ENCODE measurements around the gene ANKRD36.
"Not testable (repeated sequence)": the region's sequence is repeated elsewhere in the genome, so short reads cannot be mapped to it uniquely, and the experiment has no call there.

The ANKRD36 gene

GRCh38 chr2:97129090-97129489 is 16.1 kb downstream of the ANKRD36 start:
- DNase-seq: not testable (repeated sequence)

GRCh38 chr2:97144016-97144415 is 31.1 kb downstream of the ANKRD36 start:
- not testable (repeated sequence) for DNase-seq

DNA sequence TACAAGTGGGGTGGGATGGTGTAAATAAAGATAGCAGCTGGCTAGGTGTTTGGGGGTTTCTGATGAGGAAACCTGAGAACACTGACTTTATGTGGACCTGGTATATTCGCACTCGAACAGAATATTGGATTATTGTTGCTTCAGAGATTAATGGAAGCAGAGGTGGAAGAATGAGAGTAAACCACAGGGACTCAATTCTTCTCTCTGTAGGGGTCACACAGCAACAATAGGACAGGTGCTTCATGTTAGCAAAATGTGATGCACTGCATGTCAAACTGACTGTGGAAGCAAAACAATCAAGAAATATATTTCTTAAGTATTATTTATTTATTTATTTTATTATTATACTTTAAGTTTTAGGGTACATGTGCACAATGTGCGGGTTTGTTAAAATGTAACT is 53.6 kb downstream of the ANKRD36 start:
- DNase-seq: not testable (repeated sequence)

DNA sequence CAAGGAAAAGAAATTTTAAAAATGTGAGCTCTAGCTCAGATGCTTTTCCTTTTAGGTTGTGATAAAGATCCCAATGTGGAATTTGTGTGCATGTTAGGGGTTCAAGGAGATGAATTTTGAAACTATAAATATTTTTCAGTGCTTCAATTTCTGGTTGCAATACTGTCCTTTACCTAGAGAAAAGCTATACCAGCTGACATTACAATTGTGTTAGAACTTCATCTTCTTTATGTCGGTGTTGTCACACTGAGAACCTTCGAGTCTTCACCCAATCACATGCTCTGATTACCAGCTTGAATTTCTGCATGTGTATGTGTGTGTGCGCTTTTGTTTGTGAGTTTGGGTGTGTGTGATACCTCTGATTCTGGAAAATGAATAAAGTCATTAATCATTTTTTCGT is 55.0 kb downstream of the ANKRD36 start:
- DNase-seq: not testable (repeated sequence)

DNA sequence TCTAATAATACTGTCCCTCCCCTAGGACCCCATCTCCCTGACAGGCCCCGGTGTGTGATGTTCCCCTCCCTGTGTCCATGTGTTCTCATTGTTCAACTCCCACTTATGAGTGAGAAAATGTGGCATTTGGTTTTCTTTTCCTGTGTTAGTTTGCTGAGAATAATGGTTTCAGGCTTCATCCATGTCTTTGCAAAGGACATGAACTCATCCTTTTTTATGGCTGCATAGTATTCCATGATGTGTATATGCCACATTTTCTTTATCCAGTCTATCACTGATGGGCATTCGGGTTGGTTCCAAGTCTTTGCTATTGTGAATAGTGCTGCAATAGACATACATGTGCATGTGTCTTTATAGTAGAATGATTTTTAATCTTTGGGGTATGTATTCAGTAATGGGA is 55.6 kb downstream of the ANKRD36 start:
- DNase-seq: not testable (repeated sequence)

DNA sequence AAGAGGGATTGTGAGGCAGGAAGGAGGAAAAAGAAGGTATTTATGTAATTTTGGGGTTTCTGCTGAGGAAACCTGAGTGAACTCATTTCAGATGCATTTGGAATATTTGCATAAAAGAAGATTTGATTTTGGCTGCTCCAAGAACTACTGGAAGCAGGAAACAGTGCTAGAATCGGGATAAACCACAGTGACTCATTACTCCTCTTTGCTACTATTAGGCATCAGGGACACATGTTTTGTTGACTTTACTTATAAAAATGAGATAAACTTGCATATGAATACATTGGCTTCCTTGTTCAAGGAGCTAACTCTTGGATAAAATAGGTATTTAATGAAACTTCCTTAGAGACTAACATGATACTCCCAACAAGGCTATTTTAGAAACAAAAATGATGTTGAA is 67.4 kb downstream of the ANKRD36 start:
- DNase-seq: not testable (repeated sequence)

- DNase-seq: not testable (repeated sequence)
These were observed 82.4 kb downstream of the ANKRD36 start for GRCh38 chr2:97195349-97195748.

GRCh38 chr2:97197251-97197650 is 84.3 kb downstream of the ANKRD36 start:
- DNase-seq: not testable (repeated sequence)

DNA sequence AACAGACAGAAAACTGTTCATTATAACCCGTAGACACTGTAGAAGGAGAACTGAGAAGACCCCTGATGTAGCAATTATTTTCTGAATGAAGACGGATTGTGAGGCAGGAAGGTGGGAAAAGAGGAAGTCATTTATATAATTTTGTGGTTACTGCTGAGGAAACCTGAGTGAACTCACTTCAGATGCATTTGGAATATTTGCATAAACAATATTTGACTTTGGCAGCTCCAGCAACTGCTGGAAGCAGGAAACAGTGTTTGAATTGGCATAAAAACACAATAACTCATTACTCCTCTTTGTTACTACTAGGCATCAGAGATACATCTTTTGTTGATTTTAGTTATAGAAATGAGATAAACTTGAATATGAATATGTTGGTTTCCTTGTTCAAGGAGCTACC is 87.9 kb downstream of the ANKRD36 start:
- not testable (repeated sequence) for DNase-seq

DNA sequence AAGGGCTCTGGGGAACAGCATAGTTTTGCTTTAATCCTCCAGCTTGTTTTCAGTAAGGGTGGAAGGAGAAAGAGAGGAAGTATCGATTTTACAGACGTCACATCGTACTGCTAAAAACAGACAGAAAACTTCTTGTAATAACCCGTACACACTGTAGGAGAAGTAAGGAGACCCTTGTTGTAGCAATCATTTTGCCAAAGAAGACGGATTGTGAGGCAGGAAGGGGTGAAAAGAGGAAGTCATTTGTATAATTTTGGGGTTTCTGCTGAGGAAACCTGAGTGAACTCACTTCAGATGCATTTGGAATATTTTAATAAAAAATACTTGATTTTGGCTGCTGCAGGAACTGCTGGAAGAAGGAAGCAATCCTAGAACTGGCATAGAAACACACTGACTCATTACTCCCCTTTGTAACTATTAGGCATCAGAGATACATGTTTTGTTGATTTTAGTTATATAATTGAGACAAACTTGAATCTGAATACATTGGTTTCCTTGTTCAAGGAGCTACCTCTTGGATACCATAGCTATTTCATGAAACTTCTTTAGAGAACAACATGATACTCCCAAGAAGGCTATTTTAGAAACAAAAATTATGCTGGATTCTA is 89.8 kb downstream of the ANKRD36 start:
- not testable (repeated sequence) for DNase-seq

DNA sequence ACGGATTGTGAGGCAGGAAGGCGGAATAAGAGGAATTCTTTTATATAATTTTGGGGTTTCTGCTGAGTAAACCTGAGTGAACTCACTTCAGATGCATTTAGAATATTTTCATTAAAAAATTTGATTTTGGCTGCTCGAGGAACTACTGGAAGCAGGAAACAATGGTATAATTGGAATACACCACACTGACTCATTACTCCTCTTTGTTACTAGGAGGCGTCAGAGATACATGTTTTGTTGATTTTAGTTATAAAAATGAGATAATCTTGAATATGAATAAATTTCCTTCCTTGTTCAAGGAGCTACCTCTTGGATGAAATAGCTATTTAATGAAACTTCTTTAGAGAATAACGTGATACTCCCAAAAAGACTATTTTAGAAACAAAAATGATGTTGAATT is 97.4 kb downstream of the ANKRD36 start:
- DNase-seq: no peak

- DNase-seq: not testable (repeated sequence)
These were observed 102.1 kb downstream of the ANKRD36 start for GRCh38 chr2:97215025-97215424.

GRCh38 chr2:97230848-97231585 is 118.1 kb downstream of the ANKRD36 start:
- DNase-seq: not testable (repeated sequence)

- DNase-seq: not testable (repeated sequence)
These were observed 120.0 kb downstream of the ANKRD36 start for GRCh38 chr2:97232981-97233380.

DNA sequence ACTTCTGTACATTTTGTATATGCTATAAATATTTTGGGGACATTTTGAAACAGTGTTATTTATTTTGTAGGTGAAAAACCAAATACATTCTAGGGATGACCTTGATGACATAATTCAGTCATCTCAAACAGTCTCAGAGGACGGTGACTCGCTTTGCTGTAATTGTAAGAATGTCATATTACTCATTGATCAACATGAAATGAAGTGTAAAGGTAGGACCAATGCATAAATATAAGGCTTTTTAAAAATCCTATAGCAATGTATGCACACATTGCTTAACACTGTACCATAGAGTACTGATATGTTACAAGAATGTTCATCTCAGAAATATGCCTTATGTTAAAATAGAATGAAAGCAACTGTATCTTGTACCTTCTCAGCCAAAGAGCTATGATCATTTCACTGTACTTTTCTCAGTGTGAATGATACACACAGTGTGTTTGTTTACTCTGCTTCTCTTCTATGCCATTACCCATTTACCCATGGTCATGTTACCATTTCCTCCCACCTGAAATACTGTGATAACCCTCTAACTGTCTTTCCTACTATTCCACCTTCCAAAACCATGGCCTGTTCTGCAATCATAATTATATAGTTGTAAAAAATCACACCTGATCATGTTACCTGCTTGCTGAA is 120.8 kb downstream of the ANKRD36 start:
- DNase-seq: not testable (repeated sequence)

DNA sequence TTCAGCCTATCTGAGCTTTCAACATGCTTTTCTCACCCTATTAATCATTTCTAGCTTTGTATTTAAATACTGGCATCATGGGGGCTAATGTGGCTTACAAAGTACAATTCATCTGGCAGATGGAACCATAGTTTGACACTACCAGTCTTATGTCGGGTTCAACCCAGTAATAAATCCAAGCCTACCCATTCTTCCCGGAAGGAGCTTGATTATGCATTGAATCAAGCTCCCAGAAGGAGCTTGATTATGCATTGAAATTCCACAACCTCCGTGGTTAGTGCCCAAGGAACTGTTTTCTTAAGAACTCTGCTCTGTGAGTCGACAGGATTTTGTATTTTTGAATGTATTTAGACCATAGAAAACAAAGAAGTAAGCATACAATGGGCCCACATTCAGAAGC is 148.2 kb downstream of the ANKRD36 start:
- not testable (repeated sequence) for DNase-seq

- DNase-seq: not testable (repeated sequence)
These were observed 153.5 kb downstream of the ANKRD36 start for GRCh38 chr2:97266449-97266848.

DNA sequence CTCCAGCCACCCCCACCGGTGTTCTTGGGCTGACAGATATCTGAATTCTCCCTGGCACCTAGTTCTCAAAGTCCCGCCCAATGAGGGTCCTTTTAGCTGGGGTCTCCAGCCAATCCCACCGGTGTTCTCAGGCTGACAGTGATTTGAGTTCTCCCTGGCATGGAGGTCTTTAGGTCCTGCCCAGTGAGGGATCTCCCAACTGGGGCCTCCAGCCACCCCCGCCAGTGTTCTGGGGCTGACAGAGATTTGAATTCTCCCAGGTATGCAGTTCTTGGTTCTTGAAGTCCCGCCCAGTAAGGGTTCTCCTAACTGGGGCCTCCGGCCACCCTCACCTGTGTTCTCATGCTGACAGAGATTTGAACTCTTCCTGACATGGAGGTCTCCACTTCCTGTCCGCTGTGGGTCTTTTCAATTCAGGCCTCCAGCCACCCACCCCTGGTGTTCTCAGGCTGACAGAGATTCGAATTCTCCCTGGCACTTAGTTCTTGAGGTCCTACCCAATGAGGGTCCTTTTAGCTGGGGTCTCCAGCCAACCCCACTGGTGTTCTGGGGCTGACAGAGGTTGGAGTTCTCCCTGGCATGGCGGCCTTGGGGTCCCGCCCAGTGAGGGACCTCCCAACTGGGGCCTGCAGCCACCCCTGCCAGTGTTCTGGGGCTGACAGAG is 154.6 kb downstream of the ANKRD36 start:
- DNase-seq: no peak

- DNase-seq: not testable (repeated sequence)
These were observed 155.2 kb downstream of the ANKRD36 start for GRCh38 chr2:97268075-97268591.

GRCh38 chr2:97276232-97276798 is 163.4 kb downstream of the ANKRD36 start:
- DNase-seq: not testable (repeated sequence)

GRCh38 chr2:97285187-97285586 is 172.2 kb downstream of the ANKRD36 start:
- not testable (repeated sequence) for DNase-seq

DNA sequence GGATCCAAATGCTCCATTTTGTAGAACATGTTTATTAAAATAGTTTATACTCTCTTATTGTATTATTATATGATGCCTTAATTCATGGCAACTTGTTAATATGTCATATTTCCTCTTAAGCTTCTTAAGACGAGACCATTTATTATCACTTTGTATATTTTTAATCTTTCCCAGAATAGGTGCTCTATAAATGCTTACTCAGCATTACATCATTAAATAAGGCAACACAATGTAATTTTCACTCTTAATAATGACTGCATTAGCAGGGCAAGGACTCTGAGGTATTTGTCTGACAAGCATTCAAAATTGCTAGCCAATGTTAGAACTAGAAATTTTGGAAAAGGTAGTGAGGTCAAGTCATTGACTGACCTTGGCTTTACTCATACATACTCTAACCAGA is 180.7 kb downstream of the ANKRD36 start:
- DNase-seq: not testable (repeated sequence)

Measured in DMS153 (cell line).